CD14-positive monocyte (primary cell): Measurements from ENCODE around the gene CCDC78. TPM values are rescaled to one million over a fixed set of nuclear protein-coding genes. Genes with fewer than 3 reads are reported as not detected.

Experiments
- DNase-seq, 3 donors: peaks; one replicate each; pipeline ENCODE4 v3.0.0-alpha.2; 2011 to 2022
- H2AFZ ChIP-seq: 2 replicates; pipeline ENCODE4 v1.6.0; 2012; ENCODE audit warnings: mild to moderate bottlenecking, low read depth, low read length, inconsistent platforms; ENCODE audit not compliant: insufficient read depth, poor library complexity, severe bottlenecking
- H3K27ac ChIP-seq, 2 donors: 1 replicate in 1 of 2; 2 replicates in 1 of 2; pipeline ENCODE4 v1.5.1; 2012 to 2013; ENCODE audit warnings: low read length in 2 of 2, control low read depth in 1 of 2, inconsistent platforms in 1 of 2, low read depth in 1 of 2, mild to moderate bottlenecking in 1 of 2
- H3K27me3 ChIP-seq, 2 donors: one replicate each; pipeline versions ENCODE4 v1.6.0 to v1.6.1; 2011 to 2013; ENCODE audit warnings: low read length in 2 of 2; ENCODE audit not compliant: control insufficient read depth in 2 of 2, insufficient read depth in 2 of 2
- H3K36me3 ChIP-seq, 2 donors: replicated peaks in 1 of 2; 1 replicate in 1 of 2; 2 replicates in 1 of 2; pipeline versions ENCODE4 v1.5.1 to v1.6.1; 2012 to 2013; ENCODE audit warnings: low read length in 2 of 2, control low read depth in 1 of 2, inconsistent platforms in 1 of 2, mild to moderate bottlenecking in 1 of 2; ENCODE audit not compliant: insufficient read depth in 2 of 2, control insufficient read depth in 1 of 2
- H3K4me1 ChIP-seq, 2 donors: 1 replicate in 1 of 2; 2 replicates in 1 of 2; pipeline versions ENCODE4 v1.5.1 to v1.6.1; 2012 to 2013; ENCODE audit warnings: low read length in 2 of 2, control low read depth in 1 of 2, inconsistent platforms in 1 of 2, mild to moderate bottlenecking in 1 of 2, moderate library complexity in 1 of 2; ENCODE audit not compliant: insufficient read depth in 2 of 2, control insufficient read depth in 1 of 2
- H3K4me2 ChIP-seq: replicated peaks from 2 replicates; pipeline ENCODE3; 2012; ENCODE audit warnings: low read length, moderate library complexity, mild to moderate bottlenecking; ENCODE audit not compliant: poor library complexity, severe bottlenecking; ENCODE audit errors: extremely low read depth
- H3K4me3 ChIP-seq, 3 experiments: fragments of 200-600 bp in 1 of 3; sonication (generic) in 1 of 3; replicated peaks in 1 of 3; 1 replicate in 2 of 3; 2 replicates in 1 of 3; pipeline ENCODE4 v1.5.1; 2011 to 2013; ENCODE audit warnings: low read length in 3 of 3, mild to moderate bottlenecking in 3 of 3, control low read depth in 2 of 3, low read depth in 2 of 3, inconsistent platforms in 1 of 3, moderate library complexity in 1 of 3
- H3K79me2 ChIP-seq: 2 replicates; pipeline ENCODE4 v1.6.0; 2012; ENCODE audit warnings: mild to moderate bottlenecking, control low read depth, inconsistent platforms, low read length, moderate library complexity; ENCODE audit not compliant: insufficient read depth
- H3K9ac ChIP-seq: 2 replicates; pipeline ENCODE4 v1.6.0; 2017; ENCODE audit warnings: low read length, mild to moderate bottlenecking; ENCODE audit not compliant: insufficient read depth, poor library complexity, severe bottlenecking
- H3K9me3 ChIP-seq, 2 donors: replicated peaks in 1 of 2; 1 replicate in 1 of 2; 2 replicates in 1 of 2; pipeline versions ENCODE4 v1.5.1 to v1.6.1; 2012 to 2013; ENCODE audit warnings: low read length in 2 of 2, control low read depth in 1 of 2; ENCODE audit not compliant: control insufficient read depth in 1 of 2, insufficient read depth in 1 of 2
- H4K20me1 ChIP-seq: 2 replicates; pipeline ENCODE4 v1.6.0; 2012; ENCODE audit warnings: mild to moderate bottlenecking, low read length, control low read depth, moderate library complexity; ENCODE audit not compliant: insufficient read depth
- H3K27ac Mint-ChIP-seq, 7 donors: one replicate each; pipeline ENCODE4 v1.8.0; 2020; ENCODE audit warnings: mild to moderate bottlenecking in 7 of 7, mixed read lengths in 7 of 7, moderate library complexity in 6 of 7, inconsistent platforms in 2 of 7
- H3K27me3 Mint-ChIP-seq, 3 donors: one replicate each; pipeline ENCODE4 v1.8.0; 2021 to 2022; ENCODE audit warnings: low read depth in 3 of 3, mild to moderate bottlenecking in 3 of 3, mixed read lengths in 3 of 3, moderate library complexity in 3 of 3, inconsistent platforms in 1 of 3
- H3K36me3 Mint-ChIP-seq, 2 donors: one replicate each; pipeline ENCODE4 v1.8.0; 2020; ENCODE audit warnings: mixed read lengths in 2 of 2, inconsistent platforms in 1 of 2, mild to moderate bottlenecking in 1 of 2
- H3K4me1 Mint-ChIP-seq: one replicate; pipeline ENCODE4 v1.8.0; 2020; ENCODE audit warnings: mild to moderate bottlenecking, mixed read lengths
- H3K4me3 Mint-ChIP-seq, 2 donors: one replicate each; pipeline ENCODE4 v1.8.0; 2020; ENCODE audit warnings: mild to moderate bottlenecking in 2 of 2, mixed read lengths in 2 of 2, moderate library complexity in 1 of 2
- H3K9me3 Mint-ChIP-seq, 7 donors: one replicate each; pipeline ENCODE4 v1.8.0; 2020 to 2022; ENCODE audit warnings: mixed read lengths in 7 of 7, mild to moderate bottlenecking in 6 of 7, moderate library complexity in 6 of 7, inconsistent platforms in 2 of 7
- WGBS: methylation state at CpG from one replicate; pipeline ENCODE4 v1.1.5; 2013; ENCODE audit warnings: missing lambda C conversion rate; ENCODE audit not compliant: insufficient coverage; 5-methylcytosine and 5-hydroxymethylcytosine counted together
- intact Hi-C, 2 donors: fragments of 100-400 bp; cut with micrococcal nuclease; formaldehyde crosslinking; loops; one replicate each; pipeline versions ENCODE4 v1.15.0 to v1.15.1; 2023
- polyA plus RNA-seq, 3 donors: library from polyadenylated mRNA; depleted of rRNA in 1 of 3; unstranded in 2 of 3; stranded (reverse) in 1 of 3; fragments of 300-500 nt in 2 of 3; fragments of >200 nt in 1 of 3; fragmentation: Illumina TruSeq in 2 of 3; gene quantifications; 1 replicate in 2 of 3; 2 replicates in 1 of 3; pipeline ENCODE4 v1.2.3, GENCODE V29; 2012 to 2021
- TF ChIP-seq, protein P1 (sequence below): fragments of 200-600 bp; IDR thresholded peaks from one replicate; pipeline ENCODE4 v1.8.0; 2022; ENCODE audit warnings: antibody characterized with exemption, mild to moderate bottlenecking

The CCDC78 gene
- polyA plus RNA-seq, 3 donors: 0.96 TPM; not detected in 2

DNA sequence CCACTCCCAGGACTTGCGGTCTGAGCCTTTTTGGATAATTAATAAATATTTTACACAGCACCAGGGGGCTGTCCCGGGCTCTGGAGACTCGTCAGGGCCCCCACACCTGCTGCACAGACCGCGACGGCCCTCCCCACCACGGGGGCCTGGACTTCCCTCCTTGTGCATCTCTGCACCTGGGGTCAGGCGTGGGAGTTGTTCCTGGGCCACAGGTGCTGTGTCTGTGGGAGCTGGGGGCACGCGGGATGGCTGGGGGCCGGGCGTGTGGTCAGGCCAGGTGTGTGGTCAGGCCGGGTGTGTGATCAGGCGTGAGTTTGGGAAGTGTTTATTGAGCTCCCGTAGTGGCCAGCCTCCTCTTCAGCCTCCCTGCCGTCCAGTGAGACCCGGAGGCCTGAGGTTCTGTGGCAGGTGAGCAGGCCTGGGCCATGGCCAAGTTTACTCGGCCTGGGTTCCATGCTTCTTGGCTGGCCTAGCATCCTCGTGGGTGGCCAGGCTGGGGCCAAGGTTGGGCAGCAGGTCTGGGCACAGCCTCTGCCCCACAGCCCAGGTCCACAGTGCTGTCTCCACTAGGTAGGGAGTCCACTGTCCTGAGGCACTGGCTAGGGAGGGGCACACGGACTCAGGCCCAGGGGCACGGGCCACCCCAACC is 47.9 kb downstream of the CCDC78 start:
- no peak overlapping the region for H3K4me3 Mint-ChIP-seq
- H3K27me3 Mint-ChIP-seq: peaks cover 21 to 38% (median 23%) of the 10 kb centered on the region in 3 donors
- Histone ChIP-seq H3K9me3 (no peaks in the 10 kb centered on the region), H3K4me1 (peaks cover 33 to 50% of the 10 kb centered on the region in 2 donors), H3K27me3 (peaks cover 3 to 30% of the 10 kb centered on the region in 2 donors), H3K4me3 (no peak overlapping the region), H2AFZ (no peak overlapping the region), H3K27ac (no peak overlapping the region), H3K36me3 (peaks cover 16 to 29% of the 10 kb centered on the region in 2 donors), H3K9ac (no peak overlapping the region), H4K20me1 (peaks cover 47% of the 10 kb centered on the region), H3K4me2 (no peak overlapping the region), H3K79me2 (peaks cover 29% of the 10 kb centered on the region)
- TF ChIP-seq, protein P1, sequence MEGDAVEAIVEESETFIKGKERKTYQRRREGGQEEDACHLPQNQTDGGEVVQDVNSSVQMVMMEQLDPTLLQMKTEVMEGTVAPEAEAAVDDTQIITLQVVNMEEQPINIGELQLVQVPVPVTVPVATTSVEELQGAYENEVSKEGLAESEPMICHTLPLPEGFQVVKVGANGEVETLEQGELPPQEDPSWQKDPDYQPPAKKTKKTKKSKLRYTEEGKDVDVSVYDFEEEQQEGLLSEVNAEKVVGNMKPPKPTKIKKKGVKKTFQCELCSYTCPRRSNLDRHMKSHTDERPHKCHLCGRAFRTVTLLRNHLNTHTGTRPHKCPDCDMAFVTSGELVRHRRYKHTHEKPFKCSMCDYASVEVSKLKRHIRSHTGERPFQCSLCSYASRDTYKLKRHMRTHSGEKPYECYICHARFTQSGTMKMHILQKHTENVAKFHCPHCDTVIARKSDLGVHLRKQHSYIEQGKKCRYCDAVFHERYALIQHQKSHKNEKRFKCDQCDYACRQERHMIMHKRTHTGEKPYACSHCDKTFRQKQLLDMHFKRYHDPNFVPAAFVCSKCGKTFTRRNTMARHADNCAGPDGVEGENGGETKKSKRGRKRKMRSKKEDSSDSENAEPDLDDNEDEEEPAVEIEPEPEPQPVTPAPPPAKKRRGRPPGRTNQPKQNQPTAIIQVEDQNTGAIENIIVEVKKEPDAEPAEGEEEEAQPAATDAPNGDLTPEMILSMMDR: no peak
- H3K9me3 Mint-ChIP-seq: peaks cover 0 to 5% (median 0%) of the 10 kb centered on the region in 7 donors
- no peak overlapping the region for H3K27ac Mint-ChIP-seq
- H3K4me1 Mint-ChIP-seq: peaks cover 29% of the 10 kb centered on the region
- intact Hi-C loops: loop anchor here in 1 of 2 donors (2.0 kb wide), 1 partner anchor 16 kb away; no protein-coding TSS in a partner anchor
- DNase-seq: no peak
- peaks cover 18 to 30% of the 10 kb centered on the region in 2 donors for H3K36me3 Mint-ChIP-seq
- WGBS: 88% methylated on average over 13 of the region's 21 CpGs

- TF ChIP-seq, protein P1: no peak
- no peak overlapping the region for H3K27ac Mint-ChIP-seq
- peaks cover 23 to 30% of the 10 kb centered on the region in 2 donors for H3K36me3 ChIP-seq
Observed at GRCh38 chr16:677316-678190, 48.7 kb downstream of the CCDC78 start.

More at GRCh38 chr16:677316-678190, 48.7 kb downstream of the CCDC78 start:
- H3K4me1 Mint-ChIP-seq: peaks cover 24% of the 10 kb centered on the region
- intact Hi-C loops: loop anchor here in 1 of 2 donors (2.0 kb wide), 1 partner anchor 15 kb away; no protein-coding TSS in a partner anchor
- peaks cover 0 to 5% (median 0%) of the 10 kb centered on the region in 7 donors for H3K9me3 Mint-ChIP-seq
- Histone ChIP-seq H3K27me3 (peaks cover 3 to 30% of the 10 kb centered on the region in 2 donors), H2AFZ (no peak overlapping the region), H3K9me3 (no peaks in the 10 kb centered on the region), H3K27ac (no peak overlapping the region), H3K4me3 (no peak overlapping the region), H3K4me2 (no peak overlapping the region), H3K4me1 (peaks cover 27 to 43% of the 10 kb centered on the region in 2 donors), H3K79me2 (peaks cover 22% of the 10 kb centered on the region), H4K20me1 (peaks cover 47% of the 10 kb centered on the region), H3K9ac (no peak overlapping the region)
- WGBS: 78% methylated on average over 36 of the region's 57 CpGs
- H3K4me3 Mint-ChIP-seq: peak overlapping the region in 1 of 2 donors; percentile 30
- H3K27me3 Mint-ChIP-seq: peaks cover 21 to 38% (median 23%) of the 10 kb centered on the region in 3 donors
- peaks cover 21 to 32% of the 10 kb centered on the region in 2 donors for H3K36me3 Mint-ChIP-seq
- DNase-seq: no peak
